ENCODE measurements around the gene SPP1. TPM values are rescaled to one million over a fixed set of nuclear protein-coding genes. Genes with fewer than 3 reads are reported as not detected.
A peak's percentile ranks its signal among the peaks of the same experiment; 100 is the strongest.

Gene SPP1
- total RNA-seq, 2 donors from 2014 or later: 0.19 TPM; not detected in 1

DNA sequence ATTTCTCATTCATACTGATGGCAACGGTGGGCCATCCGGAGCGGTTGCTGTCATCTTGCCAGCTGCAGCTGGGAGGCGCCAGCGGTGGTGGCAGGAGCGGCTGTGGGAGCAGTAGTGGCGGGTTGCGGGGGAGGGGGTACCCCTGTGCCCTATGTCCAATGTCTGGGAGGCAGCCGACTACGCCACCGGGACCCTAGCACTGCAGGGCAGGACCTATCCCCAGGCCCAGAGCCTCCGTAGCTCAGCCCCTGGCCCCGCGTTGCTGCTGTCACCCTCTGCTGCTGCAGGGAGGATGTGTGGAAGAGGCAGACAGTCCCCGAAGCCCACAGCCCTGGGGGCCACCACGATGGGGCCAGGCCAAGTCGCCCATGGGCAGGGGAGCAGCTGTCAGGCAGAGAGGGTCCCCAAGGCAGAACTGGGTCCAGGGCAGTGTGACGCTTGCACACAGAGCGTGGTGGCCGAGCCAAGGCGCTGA is 10.0 kb upstream of the SPP1 start:
- H3K36me3 Mint-ChIP-seq (ENCODE audit: insufficient read depth in 2 of 2): no peaks in the 10 kb centered on the region
- H3K27ac Mint-ChIP-seq: no peak overlapping the region
- H3K27me3 Mint-ChIP-seq (ENCODE audit: low read depth): peaks cover 6% of the 10 kb centered on the region
- H3K4me1 Mint-ChIP-seq (ENCODE audit: low read depth): no peaks in the 10 kb centered on the region
- no peak for ATAC-seq (replicated peaks in 1 of 2)
- no peak overlapping the region for H3K4me3 Mint-ChIP-seq
- no peaks in the 10 kb centered on the region for H3K9me3 Mint-ChIP-seq
- no peak for DNase-seq

DNA sequence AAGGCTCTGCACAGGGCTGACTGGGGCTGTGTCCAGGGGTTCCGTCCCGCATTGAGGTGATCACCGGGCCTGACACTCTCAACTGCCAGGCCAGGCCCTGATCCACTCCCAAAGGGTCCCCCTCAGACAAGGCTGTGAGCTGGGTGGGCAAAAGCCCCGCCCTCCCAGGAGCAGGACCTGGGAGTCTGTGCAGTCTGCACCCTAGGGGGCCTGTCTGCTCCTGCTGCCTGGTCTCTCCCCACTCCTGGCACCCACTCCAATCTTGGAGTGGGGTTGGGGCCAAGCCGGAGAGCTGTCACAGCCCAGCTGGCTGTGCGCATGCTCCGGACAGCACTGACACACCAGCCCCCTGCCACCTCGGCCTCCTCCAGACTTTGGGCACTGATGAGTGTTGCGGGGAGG is 9.4 kb upstream of the SPP1 start:
- Mint-ChIP-seq H3K4me1 (ENCODE audit: low read depth) (no peaks in the 10 kb centered on the region), H3K4me3 (no peak overlapping the region), H3K27ac (no peak overlapping the region), H3K36me3 (ENCODE audit: insufficient read depth in 2 of 2) (no peaks in the 10 kb centered on the region), H3K9me3 (no peaks in the 10 kb centered on the region), H3K27me3 (ENCODE audit: low read depth) (peaks cover 6% of the 10 kb centered on the region)
- DNase-seq (no peak), ATAC-seq (replicated peaks in 1 of 2) (no peak)

- H3K36me3 Mint-ChIP-seq (ENCODE audit: insufficient read depth in 2 of 2): no peaks in the 10 kb centered on the region
- H3K9me3 Mint-ChIP-seq: no peaks in the 10 kb centered on the region
- H3K27me3 Mint-ChIP-seq (ENCODE audit: low read depth): peaks cover 11% of the 10 kb centered on the region
- ATAC-seq (replicated peaks in 1 of 2) (no peak), DNase-seq (no peak)
- H3K4me3 Mint-ChIP-seq: no peak overlapping the region
- no peak overlapping the region for H3K27ac Mint-ChIP-seq
- no peaks in the 10 kb centered on the region for H3K4me1 Mint-ChIP-seq (ENCODE audit: low read depth)
These were observed 8.3 kb upstream of the SPP1 start for GRCh38 chr4:87967193-87967592.

DNA sequence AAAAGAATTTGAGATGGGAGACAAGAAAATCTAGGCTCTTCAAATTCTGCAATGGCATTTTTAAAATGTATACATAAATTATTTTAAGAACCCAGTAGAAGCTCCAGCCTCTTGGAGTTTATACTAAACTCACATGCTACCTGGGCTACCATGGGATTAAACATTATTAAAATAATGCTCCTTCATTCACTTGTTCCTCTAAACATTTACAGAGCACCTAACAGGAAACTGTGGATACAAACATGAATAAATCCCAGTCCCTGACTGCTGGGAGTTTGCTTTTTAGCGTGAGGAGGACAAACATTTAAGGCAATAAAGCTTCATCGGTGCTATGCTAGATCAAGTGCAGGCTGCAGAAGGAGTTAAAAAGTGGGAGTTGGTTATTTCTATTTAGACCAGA is 5.4 kb upstream of the SPP1 start:
- H3K4me3 Mint-ChIP-seq: no peak overlapping the region
- H3K27me3 Mint-ChIP-seq (ENCODE audit: low read depth): peaks cover 34% of the 10 kb centered on the region
- H3K36me3 Mint-ChIP-seq (ENCODE audit: insufficient read depth in 2 of 2): no peaks in the 10 kb centered on the region
- DNase-seq (no peak), ATAC-seq (replicated peaks in 1 of 2) (no peak)
- no peaks in the 10 kb centered on the region for H3K9me3 Mint-ChIP-seq
- peaks cover 8% of the 10 kb centered on the region for H3K4me1 Mint-ChIP-seq (ENCODE audit: low read depth)
- no peak overlapping the region for H3K27ac Mint-ChIP-seq

DNA sequence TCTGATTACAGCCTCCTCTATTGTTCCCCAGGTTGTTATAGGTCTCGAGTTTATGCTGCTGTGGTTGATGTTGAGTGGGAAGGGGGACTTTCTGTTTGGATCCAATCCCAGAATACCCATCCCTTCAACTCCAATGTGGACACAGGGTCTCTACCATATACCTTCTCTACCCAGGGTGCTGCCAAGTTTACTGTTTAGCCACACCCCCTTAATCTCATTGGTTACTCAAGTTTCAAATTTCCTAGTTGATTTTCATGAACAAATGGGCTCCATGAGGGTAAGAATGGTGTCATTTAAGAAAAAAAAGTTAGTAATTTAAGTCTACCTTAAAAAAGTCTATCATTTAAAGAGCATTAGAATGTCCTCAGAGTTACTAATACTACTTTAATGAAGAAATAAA is 3.6 kb upstream of the SPP1 start:
- Mint-ChIP-seq H3K27ac (peak overlapping the region; percentile 5), H3K36me3 (ENCODE audit: insufficient read depth in 2 of 2) (no peaks in the 10 kb centered on the region), H3K4me1 (ENCODE audit: low read depth) (peaks cover 14% of the 10 kb centered on the region), H3K27me3 (ENCODE audit: low read depth) (peaks cover 42% of the 10 kb centered on the region), H3K4me3 (no peak overlapping the region), H3K9me3 (no peaks in the 10 kb centered on the region)
- DNase-seq (no peak), ATAC-seq (replicated peaks in 1 of 2) (no peak)

- no peaks in the 10 kb centered on the region for H3K9me3 Mint-ChIP-seq
- H3K4me3 Mint-ChIP-seq: no peak overlapping the region
- H3K36me3 Mint-ChIP-seq (ENCODE audit: insufficient read depth in 2 of 2): no peaks in the 10 kb centered on the region
- peaks cover 14% of the 10 kb centered on the region for H3K4me1 Mint-ChIP-seq (ENCODE audit: low read depth)
- no peak overlapping the region for H3K27ac Mint-ChIP-seq
- peak; percentile 55 to 57 for ATAC-seq (replicated peaks in 1 of 2)
- H3K27me3 Mint-ChIP-seq (ENCODE audit: low read depth): peaks cover 48% of the 10 kb centered on the region
- DNase-seq: peak; percentile 25 to 50
These were observed 2.0 kb upstream of the SPP1 start for GRCh38 chr4:87973283-87974169.

DNA sequence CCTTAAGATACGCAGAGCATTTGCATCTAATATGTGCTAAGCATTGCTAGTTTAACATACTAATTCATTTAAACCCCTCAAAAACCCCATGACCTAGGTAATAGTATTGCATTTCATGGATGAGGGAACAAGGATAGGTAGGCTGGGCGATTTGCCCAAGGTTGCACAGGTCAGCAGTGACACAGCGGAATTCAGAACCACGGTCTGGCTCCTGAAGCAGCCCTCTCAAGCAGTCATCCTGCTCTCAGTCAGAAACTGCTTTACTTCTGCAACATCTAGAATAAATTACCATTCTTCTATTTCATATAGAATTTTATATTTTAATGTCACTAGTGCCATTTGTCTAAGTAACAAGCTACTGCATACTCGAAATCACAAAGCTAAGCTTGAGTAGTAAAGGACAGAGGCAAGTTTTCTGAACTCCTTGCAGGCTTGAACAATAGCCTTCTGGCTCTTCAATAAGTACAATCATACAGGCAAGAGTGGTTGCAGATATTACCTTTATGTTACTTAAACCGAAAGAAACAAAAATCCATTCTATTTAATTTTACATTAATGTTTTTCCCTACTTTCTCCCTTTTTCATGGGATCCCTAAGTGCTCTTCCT is 555 bp upstream of the SPP1 start:
- no peaks in the 10 kb centered on the region for H3K9me3 Mint-ChIP-seq
- H3K27ac Mint-ChIP-seq: no peak overlapping the region
- H3K36me3 Mint-ChIP-seq (ENCODE audit: insufficient read depth in 2 of 2): no peaks in the 10 kb centered on the region
- DNase-seq (no peak), ATAC-seq (replicated peaks in 1 of 2) (no peak)
- peaks cover 43% of the 10 kb centered on the region for H3K27me3 Mint-ChIP-seq (ENCODE audit: low read depth)
- H3K4me1 Mint-ChIP-seq (ENCODE audit: low read depth): peaks cover 14% of the 10 kb centered on the region
- H3K4me3 Mint-ChIP-seq: peak overlapping the region; percentile 54 to 59

DNA sequence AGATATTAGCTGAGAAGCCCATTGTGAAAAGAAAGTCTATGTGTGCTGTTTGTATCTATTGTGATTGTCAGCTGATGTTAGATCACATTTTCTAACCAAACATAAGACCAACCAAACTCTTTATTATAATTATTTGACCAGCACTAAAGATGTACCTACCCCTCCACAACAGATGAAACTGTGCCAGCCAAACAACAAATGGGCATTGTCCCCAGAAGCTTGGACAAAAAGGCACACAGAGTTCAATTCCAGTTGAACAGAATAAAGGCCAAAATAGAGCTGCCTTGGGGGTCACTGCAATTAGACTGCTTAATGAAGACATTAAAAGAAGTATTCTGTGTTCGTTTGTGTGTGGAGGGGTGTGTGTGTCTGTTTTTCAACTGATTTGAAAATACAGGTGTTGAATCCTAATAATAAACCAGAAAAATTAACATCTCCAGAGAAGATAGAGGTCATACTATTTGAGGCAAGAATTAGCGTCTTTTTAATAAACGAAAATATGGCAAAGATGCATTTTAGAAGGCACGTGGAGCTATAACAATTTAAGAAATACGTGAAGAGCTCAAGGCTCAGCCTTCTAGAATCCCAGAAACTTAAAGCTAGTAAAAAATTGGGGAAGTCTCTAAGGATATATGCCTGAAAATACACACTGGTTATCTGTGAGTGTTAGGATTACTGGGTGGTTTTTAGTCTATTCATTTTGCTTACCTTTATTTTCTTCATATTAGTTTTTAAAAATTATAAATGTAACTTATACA is 2.2 kb downstream of the SPP1 start:
- no peak for DNase-seq

DNA sequence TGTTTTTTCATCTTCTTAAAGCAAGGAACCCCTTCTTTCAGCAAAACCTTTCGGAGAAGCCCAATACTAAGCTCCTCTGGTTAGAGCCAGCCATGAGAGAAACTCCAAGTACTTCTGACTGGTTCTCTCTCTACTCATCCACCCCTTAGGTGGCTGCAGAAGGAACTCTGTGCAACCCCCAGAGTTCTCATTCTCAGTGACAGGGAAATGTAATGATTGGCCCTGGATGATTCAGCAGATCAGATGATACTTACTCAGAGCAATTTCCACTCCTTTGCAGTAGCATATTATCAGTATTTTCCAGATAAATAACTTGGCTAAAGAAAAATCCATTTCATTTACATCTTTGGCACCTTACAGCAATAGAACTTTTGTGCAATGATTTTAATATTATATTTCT is 3.2 kb downstream of the SPP1 start:
- Mint-ChIP-seq H3K27me3 (ENCODE audit: low read depth) (peaks cover 28% of the 10 kb centered on the region), H3K27ac (no peak overlapping the region), H3K36me3 (ENCODE audit: insufficient read depth in 2 of 2) (no peaks in the 10 kb centered on the region), H3K4me3 (no peak overlapping the region), H3K4me1 (ENCODE audit: low read depth) (peaks cover 12% of the 10 kb centered on the region), H3K9me3 (no peaks in the 10 kb centered on the region)
- DNase-seq (no peak), ATAC-seq (replicated peaks in 1 of 2) (no peak)

More for the DNA sequence above, 2.2 kb downstream of the SPP1 start:
- no peak for ATAC-seq (replicated peaks in 1 of 2)
- Mint-ChIP-seq H3K27ac (no peak overlapping the region), H3K4me3 (no peak overlapping the region), H3K4me1 (ENCODE audit: low read depth) (peaks cover 14% of the 10 kb centered on the region), H3K9me3 (no peaks in the 10 kb centered on the region), H3K27me3 (ENCODE audit: low read depth) (peaks cover 38% of the 10 kb centered on the region), H3K36me3 (ENCODE audit: insufficient read depth in 2 of 2) (no peaks in the 10 kb centered on the region)

DNA sequence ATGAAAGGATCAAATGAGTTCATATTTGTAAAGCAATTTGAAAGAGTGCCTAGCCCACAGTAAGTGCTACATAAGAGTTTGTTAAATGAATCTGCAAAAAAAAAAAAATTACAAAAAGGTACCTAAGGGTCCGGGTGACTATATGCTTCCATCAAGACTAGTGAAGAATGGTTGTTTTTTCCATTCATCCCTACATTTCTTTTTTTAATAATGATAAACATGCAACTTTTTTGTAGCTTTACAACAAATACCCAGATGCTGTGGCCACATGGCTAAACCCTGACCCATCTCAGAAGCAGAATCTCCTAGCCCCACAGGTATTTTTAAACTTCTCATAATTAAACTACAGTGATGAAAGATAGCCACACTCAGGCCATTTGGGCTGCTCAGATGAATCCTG is 4.3 kb downstream of the SPP1 start:
- no peak overlapping the region for H3K27ac Mint-ChIP-seq
- peaks cover 21% of the 10 kb centered on the region for H3K27me3 Mint-ChIP-seq (ENCODE audit: low read depth)
- H3K4me1 Mint-ChIP-seq (ENCODE audit: low read depth): peaks cover 8% of the 10 kb centered on the region
- DNase-seq: no peak
- no peaks in the 10 kb centered on the region for H3K36me3 Mint-ChIP-seq (ENCODE audit: insufficient read depth in 2 of 2)
- H3K4me3 Mint-ChIP-seq: no peak overlapping the region
- no peak for ATAC-seq (replicated peaks in 1 of 2)
- H3K9me3 Mint-ChIP-seq: no peaks in the 10 kb centered on the region

- Mint-ChIP-seq H3K27me3 (ENCODE audit: low read depth) (peaks cover 23% of the 10 kb centered on the region), H3K4me1 (ENCODE audit: low read depth) (no peaks in the 10 kb centered on the region), H3K4me3 (no peak overlapping the region), H3K27ac (no peak overlapping the region), H3K9me3 (no peaks in the 10 kb centered on the region), H3K36me3 (ENCODE audit: insufficient read depth in 2 of 2) (no peaks in the 10 kb centered on the region)
- ATAC-seq (replicated peaks in 1 of 2) (no peak), DNase-seq (no peak)
These were observed 6.0 kb downstream of the SPP1 start for GRCh38 chr4:87981486-87981885.

- peaks cover 23% of the 10 kb centered on the region for H3K27me3 Mint-ChIP-seq (ENCODE audit: low read depth)
- H3K36me3 Mint-ChIP-seq (ENCODE audit: insufficient read depth in 2 of 2): no peaks in the 10 kb centered on the region
- ATAC-seq (replicated peaks in 1 of 2): no peak
- no peak for DNase-seq
- no peaks in the 10 kb centered on the region for H3K4me1 Mint-ChIP-seq (ENCODE audit: low read depth)
- no peak overlapping the region for H3K4me3 Mint-ChIP-seq
- no peak overlapping the region for H3K27ac Mint-ChIP-seq
- no peaks in the 10 kb centered on the region for H3K9me3 Mint-ChIP-seq
These were observed 6.5 kb downstream of the SPP1 start for GRCh38 chr4:87982036-87982435.

DNA sequence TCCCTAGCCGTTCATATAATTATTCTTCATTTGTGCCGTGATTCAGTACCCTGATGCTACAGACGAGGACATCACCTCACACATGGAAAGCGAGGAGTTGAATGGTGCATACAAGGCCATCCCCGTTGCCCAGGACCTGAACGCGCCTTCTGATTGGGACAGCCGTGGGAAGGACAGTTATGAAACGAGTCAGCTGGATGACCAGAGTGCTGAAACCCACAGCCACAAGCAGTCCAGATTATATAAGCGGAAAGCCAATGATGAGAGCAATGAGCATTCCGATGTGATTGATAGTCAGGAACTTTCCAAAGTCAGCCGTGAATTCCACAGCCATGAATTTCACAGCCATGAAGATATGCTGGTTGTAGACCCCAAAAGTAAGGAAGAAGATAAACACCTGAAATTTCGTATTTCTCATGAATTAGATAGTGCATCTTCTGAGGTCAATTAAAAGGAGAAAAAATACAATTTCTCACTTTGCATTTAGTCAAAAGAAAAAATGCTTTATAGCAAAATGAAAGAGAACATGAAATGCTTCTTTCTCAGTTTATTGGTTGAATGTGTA is 7.0 kb downstream of the SPP1 start:
- ATAC-seq (replicated peaks in 1 of 2) (no peak), DNase-seq (no peak)
- Mint-ChIP-seq H3K4me3 (no peak overlapping the region), H3K9me3 (no peaks in the 10 kb centered on the region), H3K27ac (no peak overlapping the region), H3K4me1 (ENCODE audit: low read depth) (no peaks in the 10 kb centered on the region), H3K27me3 (ENCODE audit: low read depth) (peaks cover 22% of the 10 kb centered on the region), H3K36me3 (ENCODE audit: insufficient read depth in 2 of 2) (no peaks in the 10 kb centered on the region)

Data from activated T-cell treated with anti-CD3 and anti-CD28 coated beads, Interleukin-2, amount 50 U/mL, for 72 hours (primary cell).